Spleen (tissue), 11 donors: ENCODE results near the gene P2RX6. TPM values are rescaled to one million over a fixed set of nuclear protein-coding genes. Genes with fewer than 3 reads are reported as not detected.
A peak's percentile ranks its signal among the peaks of the same experiment; 100 is the strongest.

Experiments used
- DNase-seq: peaks from one replicate; pipeline ENCODE4 v3.0.0-alpha.2; 2020
- H3K27ac ChIP-seq, 8 donors: fragments of 200-600 bp; sonication (generic) in 7 of 8; 1 replicate in 4 of 8; 2 replicates in 4 of 8; pipeline versions ENCODE4 v1.5.0 to v1.8.0; 2016 to 2021; ENCODE audit warnings: inconsistent platforms in 4 of 8, mild to moderate bottlenecking in 4 of 8, moderate library complexity in 1 of 8
- H3K27me3 ChIP-seq, 7 donors: fragments of 200-600 bp; sonication (generic) in 6 of 7; replicated peaks in 1 of 7; 1 replicate in 4 of 7; 2 replicates in 3 of 7; pipeline versions ENCODE4 v1.5.0 to v1.8.0; 2016 to 2021; ENCODE audit warnings: inconsistent platforms in 3 of 7, mild to moderate bottlenecking in 1 of 7
- H3K36me3 ChIP-seq, 6 donors: fragments of 200-600 bp; sonication (generic) in 5 of 6; 1 replicate in 4 of 6; 2 replicates in 2 of 6; pipeline versions ENCODE4 v1.5.0 to v1.8.0; 2016 to 2021; ENCODE audit warnings: inconsistent platforms in 2 of 6
- H3K4me1 ChIP-seq, 6 donors: fragments of 200-600 bp; sonication (generic) in 5 of 6; 1 replicate in 3 of 6; 2 replicates in 3 of 6; pipeline versions ENCODE4 v1.5.0 to v1.8.0; 2016 to 2021; ENCODE audit warnings: inconsistent platforms in 3 of 6
- H3K4me3 ChIP-seq, 8 donors: fragments of 200-600 bp; sonication (generic) in 7 of 8; 1 replicate in 4 of 8; 2 replicates in 4 of 8; pipeline versions ENCODE4 v1.5.0 to v1.8.0; 2016 to 2021; ENCODE audit warnings: inconsistent platforms in 4 of 8, mild to moderate bottlenecking in 4 of 8, moderate library complexity in 2 of 8
- H3K9me3 ChIP-seq, 8 donors: fragments of 200-600 bp; sonication (generic) in 7 of 8; 1 replicate in 4 of 8; 2 replicates in 4 of 8; pipeline versions ENCODE4 v1.5.0 to v1.8.0; 2016 to 2021; ENCODE audit warnings: inconsistent platforms in 4 of 8
- CTCF ChIP-seq, 11 experiments: fragments of 200-600 bp in 7 of 11; fragments of 450-650 bp in 4 of 11; sonication (generic) in 4 of 11; IDR thresholded peaks in 8 of 11; conservative IDR thresholded peaks in 3 of 11; 1 replicate in 7 of 11; 2 replicates in 4 of 11; pipeline versions ENCODE4 v1.4.0 to v1.8.0; 2016 to 2021; ENCODE audit warnings: antibody characterized with exemption in 11 of 11, inconsistent platforms in 4 of 11, mild to moderate bottlenecking in 1 of 11
- POLR2A ChIP-seq, 3 donors: fragments of 450-650 bp; IDR thresholded peaks; one replicate each; pipeline ENCODE4 v1.5.1; 2017; ENCODE audit warnings: antibody characterized with exemption in 3 of 3, mild to moderate bottlenecking in 1 of 3
- POLR2AphosphoS5 ChIP-seq, 3 donors: sonication (generic); formaldehyde crosslinking; IDR thresholded peaks; one replicate each; pipeline ENCODE4 v1.5.1; 2017; ENCODE audit warnings: antibody characterized with exemption in 3 of 3
- WGBS, 5 donors: extraction: QIAGEN DNeasy Blood & Tissue Kit in 3 of 5; methylation state at CpG; one replicate each; pipeline versions ENCODE4 v1.1.5 to v1.1.7; 2013 to 2018; 5-methylcytosine and 5-hydroxymethylcytosine counted together
- intact Hi-C: fragments of 100-400 bp; cut with DNase I; formaldehyde crosslinking; loops from one replicate; pipeline ENCODE4 v1.15.0; 2023; ENCODE audit warnings: low total_unique reads
- polyA plus RNA-seq, 3 donors: library from polyadenylated mRNA; stranded (reverse); fragments of 200-250 nt; gene quantifications; one replicate each; pipeline ENCODE4 v1.2.1, GENCODE V29; 2013
- total RNA-seq, 7 donors: library from RNA; depleted of rRNA in 3 of 7; stranded (reverse); fragments of >200 nt in 3 of 7; fragmentation: NEBNext Ultra II Directional in 4 of 7; extraction: Animal tissue kit (Norgen Biotek cat#: 25700) in 4 of 7; gene quantifications; one replicate each; pipeline versions ENCODE4 v1.1.0 to v1.2.1, GENCODE V29; 2016 to 2021
- donor health status: healthy with polysubstance abuse.
- donor health status: DM: no; HTN: no; CAD: no; lungs with moderate emphysema.
- donor health status: DM: no; HTN: no; CAD: no.
- donor health status: Bipolar disorder and iron deficiency.
- donor health status: healthy.
- donor health status: DM: no; HTN: no; CAD: no.
- donor health status: DM: yes; HTN: yes; CAD: no.

The P2RX6 gene
- total and polyA plus RNA-seq, 10 donors = 0.86 to 14.4 (median 4.4) TPM

- intact Hi-C loops = no loop called here
- 66 to 79% (median 77%) methylated on average over 6 to 7 of the region's 7 CpGs for WGBS, 5 donors
- no peak for TF ChIP-seq CTCF (IDR thresholded peaks at IDR 0.05 in 8 of 11, conservative IDR thresholded peaks at IDR 0.05 in 3 of 11)
- no peak for TF ChIP-seq POLR2A (IDR thresholded peaks at IDR 0.05)
- peak in 2 of 3 donors; percentile 58 to 68 for TF ChIP-seq POLR2AphosphoS5 (IDR thresholded peaks at IDR 0.05)
- H3K27ac ChIP-seq = peak overlapping the region in 1 of 8 donors; percentile 99
- no peak for DNase-seq
- no peaks in the 10 kb centered on the region for H3K27me3 ChIP-seq
- H3K4me3 ChIP-seq = no peak overlapping the region
- H3K9me3 ChIP-seq = no peaks in the 10 kb centered on the region
- peaks cover 25 to 50% (median 33%) of the 10 kb centered on the region in 6 donors for H3K4me1 ChIP-seq
- H3K36me3 ChIP-seq = peaks cover 0 to 71% (median 56%) of the 10 kb centered on the region in 6 donors
Measured at GRCh38 chr22:20998411-20999336, 16.3 kb upstream of the P2RX6 start.

GRCh38 chr22:20999350-21000206 is 15.4 kb upstream of the P2RX6 start:
- peak overlapping the region in 2 of 8 donors; percentile 99 for H3K27ac ChIP-seq

GRCh38 chr22:21000207-21000986 is 14.6 kb upstream of the P2RX6 start:
- DNase-seq = peak; percentile 79
- intact Hi-C loops = no loop called here
- Histone ChIP-seq H3K27me3 (no peaks in the 10 kb centered on the region), H3K36me3 (peaks cover 0 to 54% (median 45%) of the 10 kb centered on the region in 6 donors), H3K9me3 (no peaks in the 10 kb centered on the region), H3K4me3 (peak overlapping the region; percentile 66 to 85 (median 74)), H3K27ac (peak overlapping the region in 7 of 8 donors; percentile 96 to 100 (median 98)), H3K4me1 (peaks cover 30 to 55% (median 37%) of the 10 kb centered on the region in 6 donors)
- WGBS, 5 donors = 61 to 74% (median 70%) methylated on average over 13 to 22 of the region's 22 CpGs
- TF ChIP-seq CTCF (IDR thresholded peaks at IDR 0.05 in 8 of 11, conservative IDR thresholded peaks at IDR 0.05 in 3 of 11) = no peak
- no peak for TF ChIP-seq POLR2A (IDR thresholded peaks at IDR 0.05)
- TF ChIP-seq POLR2AphosphoS5 (IDR thresholded peaks at IDR 0.05) = peak in 1 of 3 donors; percentile 31

More at GRCh38 chr22:20999350-21000206, 15.4 kb upstream of the P2RX6 start:
- peaks cover 0 to 62% (median 49%) of the 10 kb centered on the region in 6 donors for H3K36me3 ChIP-seq
- H3K4me3 ChIP-seq = peak overlapping the region in 1 of 8 donors; percentile 82
- TF ChIP-seq POLR2AphosphoS5 (IDR thresholded peaks at IDR 0.05) (peak in 2 of 3 donors; percentile 51 to 69), CTCF (IDR thresholded peaks at IDR 0.05 in 8 of 11, conservative IDR thresholded peaks at IDR 0.05 in 3 of 11) (no peak)
- peak; percentile 81 for DNase-seq
- 92 to 96% (median 95%) methylated on average over 6 to 27 of the region's 27 CpGs for WGBS, 5 donors
- intact Hi-C loops = no loop called here
- no peaks in the 10 kb centered on the region for H3K9me3 ChIP-seq
- H3K27me3 ChIP-seq = no peaks in the 10 kb centered on the region
- H3K4me1 ChIP-seq = peaks cover 30 to 55% (median 37%) of the 10 kb centered on the region in 6 donors
